Fibroblast of mammary gland (primary cell): ENCODE results near the gene ASXL1.

ENCODE experiments used
- DNase-seq: peaks from one replicate; pipeline ENCODE4 v3.0.0-alpha.2; 2010; ENCODE audit warnings: low read depth
- H3K4me3 ChIP-seq: 2 replicates; pipeline ENCODE4 v1.5.1; 2011; ENCODE audit warnings: low read depth, mild to moderate bottlenecking, low read length, moderate library complexity; ENCODE audit not compliant: control insufficient read depth
- TF ChIP-seq, protein P1 (sequence below): conservative IDR thresholded peaks from 2 replicates; pipeline ENCODE4 v1.5.1; 2011; ENCODE audit warnings: low read depth, low read length, inconsistent platforms; ENCODE audit not compliant: control insufficient read depth, insufficient read depth

The ASXL1 gene

DNA sequence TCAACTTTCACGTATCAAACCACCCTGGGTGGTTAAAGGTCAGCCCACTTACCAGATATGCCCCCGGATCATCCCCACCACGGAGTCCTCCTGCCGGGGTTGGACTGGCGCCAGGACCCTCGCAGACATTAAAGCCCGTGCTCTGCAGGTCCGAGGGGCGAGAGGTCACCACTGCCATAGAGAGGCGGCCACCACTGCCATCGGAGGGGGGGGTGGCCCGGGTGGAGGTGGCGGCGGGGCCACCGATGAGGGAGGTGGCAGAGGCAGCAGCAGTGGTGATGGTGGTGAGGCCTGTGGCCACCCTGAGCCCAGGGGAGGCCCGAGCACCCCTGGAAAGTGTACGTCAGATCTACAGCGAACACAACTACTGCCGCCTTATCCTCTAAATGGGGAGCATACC, 76.3 kb downstream of the ASXL1 start:
- H3K4me3 ChIP-seq: no peak overlapping the region
- TF ChIP-seq, protein P1, sequence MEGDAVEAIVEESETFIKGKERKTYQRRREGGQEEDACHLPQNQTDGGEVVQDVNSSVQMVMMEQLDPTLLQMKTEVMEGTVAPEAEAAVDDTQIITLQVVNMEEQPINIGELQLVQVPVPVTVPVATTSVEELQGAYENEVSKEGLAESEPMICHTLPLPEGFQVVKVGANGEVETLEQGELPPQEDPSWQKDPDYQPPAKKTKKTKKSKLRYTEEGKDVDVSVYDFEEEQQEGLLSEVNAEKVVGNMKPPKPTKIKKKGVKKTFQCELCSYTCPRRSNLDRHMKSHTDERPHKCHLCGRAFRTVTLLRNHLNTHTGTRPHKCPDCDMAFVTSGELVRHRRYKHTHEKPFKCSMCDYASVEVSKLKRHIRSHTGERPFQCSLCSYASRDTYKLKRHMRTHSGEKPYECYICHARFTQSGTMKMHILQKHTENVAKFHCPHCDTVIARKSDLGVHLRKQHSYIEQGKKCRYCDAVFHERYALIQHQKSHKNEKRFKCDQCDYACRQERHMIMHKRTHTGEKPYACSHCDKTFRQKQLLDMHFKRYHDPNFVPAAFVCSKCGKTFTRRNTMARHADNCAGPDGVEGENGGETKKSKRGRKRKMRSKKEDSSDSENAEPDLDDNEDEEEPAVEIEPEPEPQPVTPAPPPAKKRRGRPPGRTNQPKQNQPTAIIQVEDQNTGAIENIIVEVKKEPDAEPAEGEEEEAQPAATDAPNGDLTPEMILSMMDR: no peak
- no peak for DNase-seq

DNA sequence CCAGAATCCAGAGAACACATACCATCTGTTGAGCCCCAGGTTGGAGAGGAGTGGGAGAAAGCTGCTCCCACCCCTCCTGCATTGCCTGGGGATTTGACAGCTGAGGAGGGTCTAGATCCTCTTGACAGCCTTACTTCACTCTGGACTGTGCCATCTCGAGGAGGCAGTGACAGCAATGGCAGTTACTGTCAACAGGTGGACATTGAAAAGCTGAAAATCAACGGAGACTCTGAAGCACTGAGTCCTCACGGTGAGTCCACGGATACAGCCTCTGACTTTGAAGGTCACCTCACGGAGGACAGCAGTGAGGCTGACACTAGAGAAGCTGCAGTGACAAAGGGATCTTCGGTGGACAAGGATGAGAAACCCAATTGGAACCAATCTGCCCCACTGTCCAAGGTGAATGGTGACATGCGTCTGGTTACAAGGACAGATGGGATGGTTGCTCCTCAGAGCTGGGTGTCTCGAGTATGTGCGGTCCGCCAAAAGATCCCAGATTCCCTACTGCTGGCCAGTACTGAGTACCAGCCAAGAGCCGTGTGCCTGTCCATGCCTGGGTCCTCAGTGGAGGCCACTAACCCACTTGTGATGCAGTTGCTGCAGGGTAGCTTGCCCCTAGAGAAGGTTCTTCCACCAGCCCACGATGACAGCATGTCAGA, 77.4 kb downstream of the ASXL1 start:
- DNase-seq: no peak
- TF ChIP-seq, protein P1: no peak
- no peak overlapping the region for H3K4me3 ChIP-seq

DNA sequence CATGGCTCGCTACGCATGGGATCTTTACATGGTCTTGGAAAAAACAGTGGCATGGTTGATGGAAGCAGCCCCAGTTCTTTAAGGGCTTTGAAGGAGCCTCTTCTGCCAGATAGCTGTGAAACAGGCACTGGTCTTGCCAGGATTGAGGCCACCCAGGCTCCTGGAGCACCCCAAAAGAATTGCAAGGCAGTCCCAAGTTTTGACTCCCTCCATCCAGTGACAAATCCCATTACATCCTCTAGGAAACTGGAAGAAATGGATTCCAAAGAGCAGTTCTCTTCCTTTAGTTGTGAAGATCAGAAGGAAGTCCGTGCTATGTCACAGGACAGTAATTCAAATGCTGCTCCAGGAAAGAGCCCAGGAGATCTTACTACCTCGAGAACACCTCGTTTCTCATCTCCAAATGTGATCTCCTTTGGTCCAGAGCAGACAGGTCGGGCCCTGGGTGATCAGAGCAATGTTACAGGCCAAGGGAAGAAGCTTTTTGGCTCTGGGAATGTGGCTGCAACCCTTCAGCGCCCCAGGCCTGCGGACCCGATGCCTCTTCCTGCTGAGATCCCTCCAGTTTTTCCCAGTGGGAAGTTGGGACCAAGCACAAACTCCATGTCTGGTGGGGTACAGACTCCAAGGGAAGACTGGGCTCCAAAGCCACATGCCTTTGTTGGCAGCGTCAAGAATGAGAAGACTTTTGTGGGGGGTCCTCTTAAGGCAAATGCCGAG, 78.2 kb downstream of the ASXL1 start:
- TF ChIP-seq, protein P1: no peak
- DNase-seq: no peak
- H3K4me3 ChIP-seq: no peak overlapping the region

- no peak for DNase-seq
- no peak overlapping the region for H3K4me3 ChIP-seq
- TF ChIP-seq, protein P1: no peak
Observed at GRCh38 chr20:32436968-32437367, 78.8 kb downstream of the ASXL1 start.

- H3K4me3 ChIP-seq: no peak overlapping the region
- DNase-seq: no peak
- TF ChIP-seq, protein P1: peak; percentile 30
Observed at GRCh38 chr20:32437391-32438074, 79.4 kb downstream of the ASXL1 start.

GRCh38 chr20:32438331-32438858, 80.3 kb downstream of the ASXL1 start:
- no peak overlapping the region for H3K4me3 ChIP-seq
- DNase-seq: no peak
- TF ChIP-seq, protein P1: no peak
